ACC112 (cell line): ENCODE results near the gene PALLD.

Experiments used
- H2AFZ ChIP-seq: fragments of 200-600 bp; sonication (generic); one replicate; pipeline ENCODE4 v1.6.0; 2017; ENCODE audit warnings: antibody characterized with exemption, low read length; ENCODE audit not compliant: unreplicated experiment
- H3K27ac ChIP-seq: fragments of 200-600 bp; sonication (generic); 2 replicates; pipeline ENCODE4 v1.5.1; 2014; ENCODE audit warnings: low read depth, mild to moderate bottlenecking, antibody characterized with exemption, low read length, moderate library complexity
- H3K27me3 ChIP-seq: fragments of 200-600 bp; sonication (generic); 2 replicates; pipeline ENCODE4 v1.6.1; 2014; ENCODE audit warnings: mild to moderate bottlenecking, antibody characterized with exemption, low read length, moderate library complexity, mixed read lengths; ENCODE audit not compliant: insufficient read depth
- H3K36me3 ChIP-seq: fragments of 200-600 bp; sonication (generic); 2 replicates; pipeline ENCODE4 v1.6.1; 2016; ENCODE audit warnings: mild to moderate bottlenecking, antibody characterized with exemption, low read length, moderate library complexity, mixed read lengths; ENCODE audit not compliant: insufficient read depth
- H3K4me1 ChIP-seq: fragments of 200-600 bp; sonication (generic); one replicate; pipeline ENCODE4 v1.6.1; 2016; ENCODE audit warnings: low read length, mixed read lengths; ENCODE audit not compliant: insufficient read depth, unreplicated experiment, control insufficient read depth
- H3K4me3 ChIP-seq: fragments of 200-600 bp; sonication (generic); 2 replicates; pipeline ENCODE4 v1.5.1; 2014; ENCODE audit warnings: mild to moderate bottlenecking, low read depth, low read length
- H3K79me2 ChIP-seq: fragments of 200-600 bp; sonication (generic); one replicate; pipeline ENCODE4 v1.6.0; 2016; ENCODE audit warnings: low read length; ENCODE audit not compliant: control insufficient read depth, unreplicated experiment, insufficient read depth

PALLD gene

GRCh38 chr4:168759959-168760527, 263.2 kb downstream of the PALLD start:
- Histone ChIP-seq H3K4me1 (peaks cover 12% of the 10 kb centered on the region), H3K27ac (no peak overlapping the region), H3K27me3 (no peaks in the 10 kb centered on the region), H3K4me3 (no peak overlapping the region), H3K36me3 (no peaks in the 10 kb centered on the region), H2AFZ (no peak overlapping the region), H3K79me2 (no peaks in the 10 kb centered on the region)

DNA sequence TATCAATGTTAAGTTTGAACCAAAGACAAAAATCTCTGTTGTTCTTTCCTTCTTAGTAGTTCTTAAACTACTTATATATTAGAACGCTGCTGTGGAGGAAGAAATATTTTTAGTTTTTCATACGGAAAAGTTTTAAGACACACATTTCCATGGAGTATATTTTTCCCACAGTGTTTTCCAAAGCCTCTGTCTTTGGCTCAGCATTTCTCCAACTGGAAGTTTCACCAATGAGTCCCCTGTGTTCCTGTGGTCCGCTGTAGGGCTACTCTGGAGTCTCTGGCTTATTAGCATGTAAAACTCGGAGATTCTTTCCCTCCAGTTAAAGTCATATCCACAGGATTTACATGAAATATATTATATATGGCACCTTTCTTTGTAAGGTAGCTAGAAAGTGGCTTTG, 264.2 kb downstream of the PALLD start:
- H3K4me3 ChIP-seq, result no peak overlapping the region
- H2AFZ ChIP-seq, result no peak overlapping the region
- no peaks in the 10 kb centered on the region for H3K79me2 ChIP-seq
- peaks cover 16% of the 10 kb centered on the region for H3K4me1 ChIP-seq
- H3K27ac ChIP-seq, result no peak overlapping the region
- no peaks in the 10 kb centered on the region for H3K27me3 ChIP-seq
- no peaks in the 10 kb centered on the region for H3K36me3 ChIP-seq

DNA sequence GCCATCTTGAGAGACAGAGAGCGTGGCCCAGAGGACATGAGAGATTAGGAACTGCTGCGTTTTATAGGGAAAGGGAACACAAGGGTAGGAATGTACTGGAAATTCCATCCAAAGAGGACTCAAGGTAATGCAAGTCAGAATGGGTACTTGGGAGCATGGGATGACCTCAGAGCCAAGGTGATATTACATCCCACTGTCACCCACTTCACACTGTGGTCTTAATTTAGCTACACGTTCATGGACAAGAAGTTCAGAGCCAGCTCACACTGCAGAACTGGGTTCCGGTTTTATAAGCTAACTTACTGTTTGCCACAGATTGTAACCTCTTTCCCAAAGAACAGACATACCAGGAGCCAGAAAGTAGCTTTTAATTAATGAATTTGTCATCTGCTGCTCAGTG, 268.5 kb downstream of the PALLD start:
- Histone ChIP-seq H3K79me2 (no peaks in the 10 kb centered on the region), H3K27me3 (no peaks in the 10 kb centered on the region), H3K36me3 (no peaks in the 10 kb centered on the region), H3K4me3 (no peak overlapping the region; the same call in 1 of the 2 replicates), H3K27ac (peak overlapping the region; percentile 88), H3K4me1 (peaks cover 41% of the 10 kb centered on the region), H2AFZ (peak overlapping the region; percentile 17)

- Histone ChIP-seq H3K27me3 (no peaks in the 10 kb centered on the region), H3K79me2 (no peaks in the 10 kb centered on the region), H3K4me1 (peaks cover 45% of the 10 kb centered on the region), H3K4me3 (peak overlapping the region; percentile 35; the same call in 1 of the 2 replicates), H2AFZ (peak overlapping the region; percentile 17), H3K36me3 (no peaks in the 10 kb centered on the region), H3K27ac (peak overlapping the region; percentile 88)
Observed at GRCh38 chr4:168765726-168766125, 268.9 kb downstream of the PALLD start.

GRCh38 chr4:168766604-168767316, 269.9 kb downstream of the PALLD start:
- Histone ChIP-seq H3K79me2 (no peaks in the 10 kb centered on the region), H3K27me3 (no peaks in the 10 kb centered on the region), H2AFZ (no peak overlapping the region), H3K36me3 (no peaks in the 10 kb centered on the region), H3K4me1 (peaks cover 50% of the 10 kb centered on the region), H3K4me3 (peak overlapping the region; percentile 35; the same call in 1 of the 2 replicates), H3K27ac (peak overlapping the region; percentile 88)

GRCh38 chr4:168769416-168769815, 272.6 kb downstream of the PALLD start:
- Histone ChIP-seq H3K27ac (peak overlapping the region; percentile 45), H3K4me1 (peaks cover 50% of the 10 kb centered on the region), H3K79me2 (no peaks in the 10 kb centered on the region), H3K36me3 (no peaks in the 10 kb centered on the region), H2AFZ (no peak overlapping the region), H3K4me3 (no peak overlapping the region), H3K27me3 (no peaks in the 10 kb centered on the region)

DNA sequence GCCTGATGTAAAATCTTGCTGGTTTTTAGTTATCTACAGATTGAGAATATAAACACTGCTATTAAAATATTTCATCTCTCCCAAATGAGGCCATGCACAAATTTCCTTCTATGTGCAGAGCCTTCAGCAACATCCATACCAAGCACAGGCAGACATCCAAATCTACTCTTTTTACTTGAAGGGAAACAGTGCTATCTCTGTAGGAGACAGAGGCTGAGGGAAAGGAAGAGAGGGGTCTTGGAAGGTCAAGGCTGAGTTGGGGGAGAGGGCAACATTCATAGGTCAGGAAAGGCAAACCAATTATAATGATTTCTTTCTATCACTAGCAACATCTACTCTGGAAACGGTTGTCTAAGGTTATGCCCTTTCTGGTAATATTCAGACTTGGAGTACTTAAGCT, 273.0 kb downstream of the PALLD start:
- Histone ChIP-seq H3K27ac (peak overlapping the region; percentile 45), H3K27me3 (no peaks in the 10 kb centered on the region), H3K4me1 (peaks cover 50% of the 10 kb centered on the region), H2AFZ (peak overlapping the region; percentile 58), H3K79me2 (no peaks in the 10 kb centered on the region), H3K36me3 (no peaks in the 10 kb centered on the region), H3K4me3 (no peak overlapping the region)

GRCh38 chr4:168771251-168771650, 274.4 kb downstream of the PALLD start:
- peaks cover 37% of the 10 kb centered on the region for H3K4me1 ChIP-seq
- H3K4me3 ChIP-seq, result no peak overlapping the region
- no peak overlapping the region for H2AFZ ChIP-seq
- no peaks in the 10 kb centered on the region for H3K27me3 ChIP-seq
- no peaks in the 10 kb centered on the region for H3K36me3 ChIP-seq
- no peaks in the 10 kb centered on the region for H3K79me2 ChIP-seq
- H3K27ac ChIP-seq, result no peak overlapping the region

- H3K27ac ChIP-seq, result no peak overlapping the region
- H3K4me1 ChIP-seq, result peaks cover 25% of the 10 kb centered on the region
Observed at GRCh38 chr4:168773388-168774195, 276.7 kb downstream of the PALLD start.

DNA sequence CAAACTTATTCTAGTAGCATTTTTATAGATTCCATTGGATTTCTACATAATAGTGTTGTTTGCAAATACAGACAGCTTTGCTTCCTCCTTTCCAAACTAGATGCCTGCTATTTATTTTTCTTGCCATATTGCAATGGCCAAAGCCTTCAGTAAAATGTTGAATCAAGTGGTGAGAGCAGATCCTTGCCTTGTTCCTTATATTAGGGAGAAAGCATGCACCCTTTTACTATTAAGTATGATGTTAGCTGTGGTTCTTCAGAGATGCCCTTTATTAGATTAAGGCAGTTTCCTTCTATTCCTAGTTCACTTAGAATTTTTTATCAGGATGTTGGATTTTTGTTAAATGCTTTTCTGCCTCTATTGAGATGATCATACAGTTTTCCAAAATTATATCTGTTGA, 279.5 kb downstream of the PALLD start:
- no peak overlapping the region for H3K27ac ChIP-seq

More at GRCh38 chr4:168773388-168774195, 276.7 kb downstream of the PALLD start:
- Histone ChIP-seq H3K27me3 (no peaks in the 10 kb centered on the region), H2AFZ (no peak overlapping the region), H3K36me3 (no peaks in the 10 kb centered on the region), H3K79me2 (no peaks in the 10 kb centered on the region), H3K4me3 (no peak overlapping the region)

More for the DNA sequence above, 279.5 kb downstream of the PALLD start:
- H3K27me3 ChIP-seq, result no peaks in the 10 kb centered on the region
- no peaks in the 10 kb centered on the region for H3K79me2 ChIP-seq
- no peaks in the 10 kb centered on the region for H3K36me3 ChIP-seq
- no peak overlapping the region for H3K4me3 ChIP-seq
- H3K4me1 ChIP-seq, result no peaks in the 10 kb centered on the region
- H2AFZ ChIP-seq, result no peak overlapping the region
